HG02623 (cell line): ENCODE results near the gene TGM1.

Source experiments
- ATAC-seq: cut with Tn5 transposase; IDR thresholded peaks from one replicate; pipeline ENCODE4 v1.9.1; 2021; ENCODE audit warnings: moderate library complexity; ENCODE audit not compliant: unreplicated experiment

TGM1 gene

DNA sequence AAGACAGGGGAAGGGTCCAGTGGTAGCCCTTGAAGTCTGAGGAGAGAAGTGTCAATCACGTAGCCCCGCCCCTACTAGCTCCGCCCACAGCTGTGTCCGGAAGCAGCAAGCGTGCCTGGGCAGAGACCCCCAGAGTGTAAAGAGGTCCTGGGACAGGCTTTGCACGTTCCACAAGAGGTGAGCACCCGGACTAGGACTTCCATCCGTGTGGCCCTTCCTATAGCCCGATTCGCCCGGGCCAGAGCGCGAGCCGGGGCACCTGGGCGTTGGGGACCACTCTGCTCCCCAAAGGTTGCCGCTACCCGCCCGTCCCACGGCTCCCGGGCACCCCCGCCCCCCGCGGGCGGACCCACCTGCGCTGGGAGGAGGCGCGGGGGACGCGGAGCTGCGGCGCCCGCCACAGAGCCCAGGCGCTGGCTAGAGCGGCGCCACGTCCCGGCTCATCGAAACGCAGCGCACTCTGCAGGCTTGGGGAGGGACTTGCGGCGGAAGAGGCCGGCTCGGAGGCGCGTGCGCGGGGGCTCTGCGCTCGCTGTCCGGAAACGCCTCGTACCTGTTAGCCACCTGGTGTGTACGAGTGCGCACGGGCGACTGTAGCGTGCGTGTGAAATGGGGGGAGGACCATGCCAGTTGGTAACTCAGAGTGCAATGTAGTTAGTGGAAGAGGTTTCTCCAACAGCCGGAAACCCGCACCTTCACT, 8.3 kb upstream of the TGM1 start, which contains the start of gene RABGGTA:
Gene RABGGTA, minus strand, starts transcription at position 464 of the 700 bp plus-strand sequence. CDS start 482 bp downstream, outside the sequence.
- ATAC-seq = peak; percentile 80

DNA sequence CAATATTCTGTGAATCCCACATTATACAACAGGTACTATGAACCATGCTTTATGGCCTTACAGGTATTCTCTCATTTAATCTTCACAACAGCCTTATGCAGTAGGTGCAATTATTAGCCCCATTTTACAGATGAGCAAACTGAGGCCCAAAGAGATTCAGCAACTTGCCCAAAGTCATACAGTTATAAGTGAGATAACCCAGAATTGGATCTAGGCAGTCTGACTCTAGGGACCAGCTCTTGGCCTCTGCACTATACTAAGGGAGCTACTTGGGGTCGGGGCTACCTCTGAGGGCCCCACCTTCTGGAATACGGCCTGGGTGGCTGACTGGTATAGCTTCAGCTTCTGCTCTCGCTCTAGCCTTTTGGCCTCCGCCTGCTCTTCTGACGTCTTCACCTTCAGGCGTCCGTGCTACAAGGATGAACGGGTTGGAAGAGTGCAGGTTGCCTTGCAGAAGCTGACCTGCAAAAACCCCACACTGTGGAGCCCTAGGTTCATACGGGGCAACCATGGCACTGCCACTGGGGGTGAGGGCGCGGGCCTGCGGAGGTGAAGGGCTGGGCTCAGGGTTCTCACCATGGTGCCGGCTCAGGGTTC, 7.7 kb upstream of the TGM1 start:
- ATAC-seq = no peak

DNA sequence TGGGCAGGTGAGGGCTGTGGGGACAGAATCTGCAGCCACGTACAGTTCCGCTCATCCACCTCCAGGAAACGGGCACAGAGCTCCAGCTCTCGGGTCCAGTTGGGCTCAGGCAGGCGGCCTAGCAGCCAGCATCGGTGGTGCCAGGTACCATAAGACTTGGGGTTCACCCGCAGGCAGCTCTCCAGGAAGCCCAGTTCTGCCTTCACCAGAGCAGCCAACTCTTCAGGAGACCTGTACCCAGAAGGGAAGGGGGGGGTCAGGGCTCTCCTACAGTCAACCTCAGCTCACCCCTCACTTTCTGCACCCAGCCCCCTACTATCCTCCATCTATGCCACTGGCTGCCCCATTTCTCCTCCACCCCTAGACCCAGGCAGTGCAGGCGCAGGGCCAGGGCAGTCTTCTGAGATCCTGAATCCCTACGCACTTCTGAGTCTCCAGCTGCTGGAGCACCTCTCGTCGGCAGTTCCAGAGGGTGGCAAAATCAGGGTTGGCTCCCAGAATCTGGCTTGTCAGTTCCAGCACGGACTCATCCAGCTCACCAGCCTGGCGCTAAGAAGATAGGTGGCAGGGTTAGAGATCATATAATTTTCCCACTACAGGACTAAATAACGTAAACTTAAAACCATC, 7.0 kb upstream of the TGM1 start:
- ATAC-seq = no peak

DNA sequence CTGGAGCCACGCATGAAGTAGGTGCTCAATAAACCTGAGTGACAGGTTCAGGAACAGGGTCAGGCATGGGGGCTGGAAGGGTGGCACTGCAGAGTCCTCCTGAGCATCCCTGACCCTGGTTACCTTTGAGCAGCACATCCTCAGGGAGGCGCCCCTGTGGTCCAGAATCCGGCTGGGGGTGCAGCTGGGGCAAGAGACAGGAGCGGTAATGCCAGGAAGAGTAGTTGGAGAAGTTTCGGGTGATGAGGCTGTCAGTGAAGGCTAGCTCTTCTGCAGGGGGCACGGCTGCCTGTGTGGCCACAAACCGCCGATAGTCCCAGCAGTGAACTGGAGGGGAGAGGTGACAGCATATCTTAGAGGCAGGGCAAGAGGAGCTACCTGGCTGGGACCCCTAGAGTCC, 6.4 kb upstream of the TGM1 start:
- no peak for ATAC-seq

DNA sequence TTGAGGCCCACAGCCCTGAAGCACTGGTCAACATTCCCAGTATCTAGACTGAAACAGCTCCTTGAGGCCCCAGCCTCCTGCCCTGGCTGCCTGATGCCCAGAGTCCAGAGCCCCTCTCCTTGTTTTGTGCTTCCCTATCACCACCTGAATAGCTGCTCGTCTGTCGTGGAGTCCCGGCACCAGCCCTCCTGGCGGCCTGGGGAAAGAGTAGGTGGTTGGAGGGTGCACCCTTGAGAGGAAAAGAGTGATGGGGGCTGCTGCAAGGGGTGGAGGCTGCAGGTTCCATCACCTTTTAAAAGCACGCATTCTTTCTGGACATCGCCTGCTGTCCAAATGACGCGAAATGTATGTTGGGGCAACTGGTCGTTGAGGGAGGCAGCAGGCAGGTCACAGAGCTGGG, 5.2 kb upstream of the TGM1 start:
- ATAC-seq = no peak

DNA sequence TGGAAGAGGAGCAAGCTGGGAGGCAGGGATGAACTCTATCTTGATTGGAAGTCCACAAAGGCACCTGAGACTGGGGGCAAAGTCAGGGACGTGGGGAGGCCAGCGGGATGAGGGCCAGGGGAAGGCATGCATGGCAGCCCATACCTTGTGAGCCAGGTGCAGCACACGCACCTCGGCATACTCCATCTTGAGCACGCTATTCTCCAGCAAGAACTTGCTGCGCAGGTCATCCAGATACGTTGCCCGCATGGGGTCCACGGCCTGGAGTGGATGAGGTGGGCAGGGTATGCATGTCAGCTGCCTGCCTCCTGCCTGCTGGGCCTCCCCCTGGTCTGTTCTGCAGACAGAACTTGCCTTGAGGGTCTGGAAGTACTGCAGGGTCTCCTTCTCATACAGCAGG, 4.5 kb upstream of the TGM1 start:
- no peak for ATAC-seq

DNA sequence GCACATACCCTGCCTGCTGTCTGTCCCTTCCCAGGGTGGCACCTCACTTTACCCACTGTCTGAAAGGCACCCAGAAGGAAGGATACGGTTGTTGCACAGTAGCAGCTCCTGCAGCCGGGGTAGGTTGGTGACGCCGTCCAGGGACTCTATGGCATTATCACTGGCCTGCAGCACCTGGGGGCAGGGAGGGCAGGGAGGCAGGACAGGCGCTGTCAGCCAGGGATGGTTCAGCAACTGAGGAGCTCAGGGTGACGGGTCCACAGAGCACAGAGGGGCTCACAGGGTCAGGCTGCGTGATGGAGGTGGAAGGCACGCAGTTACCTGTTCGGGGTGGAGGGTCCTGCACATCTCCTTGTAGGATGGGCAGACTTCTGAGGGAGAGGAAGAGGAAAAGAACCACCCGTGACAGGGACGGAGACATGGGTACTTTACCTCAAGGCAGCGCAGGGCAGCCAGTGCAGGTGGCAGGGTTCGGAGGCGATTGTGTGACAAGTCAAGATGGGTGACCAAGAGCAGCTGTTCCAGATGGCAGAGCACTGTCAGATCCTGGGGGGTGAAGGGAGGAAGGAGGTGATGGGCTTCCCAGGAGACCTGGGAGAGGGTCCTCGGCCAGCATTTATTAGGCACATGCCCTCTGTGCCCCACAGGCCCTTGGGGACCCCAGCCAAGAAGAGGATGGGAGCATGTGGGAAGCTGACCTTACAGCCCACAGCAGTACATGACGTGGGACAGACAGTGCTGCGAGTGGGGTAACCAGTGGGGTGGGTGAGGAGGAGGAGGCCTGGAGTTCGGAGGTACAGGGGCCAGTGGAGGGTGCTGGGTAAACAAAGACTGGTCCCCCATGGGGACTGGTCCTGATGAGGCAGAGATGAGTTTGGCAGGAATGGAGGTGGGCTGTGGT, 3.6 kb upstream of the TGM1 start:
- no peak for ATAC-seq

DNA sequence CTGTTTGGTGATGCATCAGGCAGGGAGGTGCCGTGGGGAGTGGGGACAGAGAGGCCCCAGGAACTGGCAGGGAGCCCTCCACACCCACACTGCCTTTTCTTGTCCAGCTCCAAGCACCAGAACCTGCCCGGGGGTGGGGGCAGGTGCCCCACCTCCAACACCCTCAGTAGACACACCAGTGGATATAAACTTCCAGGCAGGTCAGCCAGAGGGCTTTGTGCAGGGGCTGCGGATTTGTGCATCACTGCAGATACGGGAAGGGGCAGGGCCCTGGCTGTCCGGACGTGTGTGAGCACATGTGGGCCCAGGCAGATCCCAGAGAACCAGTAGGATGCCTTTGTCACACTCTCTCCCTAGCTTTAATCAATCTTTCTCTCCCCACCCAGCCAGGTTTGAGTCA, 1.3 kb upstream of the TGM1 start:
- no peak for ATAC-seq

DNA sequence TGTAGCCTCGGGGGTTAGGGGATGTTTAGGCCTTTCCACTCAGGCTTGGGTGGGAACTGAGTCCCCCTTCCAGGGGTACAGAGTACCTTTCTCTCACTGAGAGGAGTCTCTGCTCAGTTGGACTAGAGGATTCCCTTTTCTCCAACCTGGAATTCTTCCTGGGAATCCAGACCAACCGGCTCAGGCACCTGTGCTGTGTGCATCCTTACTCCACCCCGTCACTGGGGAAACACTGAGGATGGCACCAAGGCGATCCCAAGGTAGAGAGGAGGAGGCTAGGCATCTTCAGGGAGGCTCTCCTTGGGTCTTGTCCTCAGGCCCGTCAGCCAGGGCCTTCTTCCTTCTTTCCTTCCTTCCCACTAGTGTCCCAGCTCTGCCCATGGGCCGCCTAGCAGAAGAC, 871 bp upstream of the TGM1 start:
- no peak for ATAC-seq

DNA sequence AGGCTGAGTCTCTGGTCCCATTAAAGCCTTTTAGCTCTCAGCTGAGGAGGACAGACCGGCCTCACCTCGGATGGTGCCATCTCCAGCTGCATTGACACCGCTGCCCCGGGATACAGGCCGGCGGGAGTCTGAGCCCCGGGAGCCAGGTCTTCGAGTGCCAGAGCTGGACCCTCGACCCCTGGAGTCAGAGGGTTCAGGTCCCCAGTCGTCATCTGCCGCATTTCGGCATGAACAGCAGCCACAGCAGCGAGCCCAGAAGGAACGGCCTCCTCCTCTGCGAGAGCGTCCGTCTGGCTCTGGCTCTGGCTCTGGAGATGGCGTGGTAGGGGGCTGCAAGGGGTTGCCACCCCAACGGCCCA, 1.0 kb downstream of the TGM1 start:
- no peak for ATAC-seq

DNA sequence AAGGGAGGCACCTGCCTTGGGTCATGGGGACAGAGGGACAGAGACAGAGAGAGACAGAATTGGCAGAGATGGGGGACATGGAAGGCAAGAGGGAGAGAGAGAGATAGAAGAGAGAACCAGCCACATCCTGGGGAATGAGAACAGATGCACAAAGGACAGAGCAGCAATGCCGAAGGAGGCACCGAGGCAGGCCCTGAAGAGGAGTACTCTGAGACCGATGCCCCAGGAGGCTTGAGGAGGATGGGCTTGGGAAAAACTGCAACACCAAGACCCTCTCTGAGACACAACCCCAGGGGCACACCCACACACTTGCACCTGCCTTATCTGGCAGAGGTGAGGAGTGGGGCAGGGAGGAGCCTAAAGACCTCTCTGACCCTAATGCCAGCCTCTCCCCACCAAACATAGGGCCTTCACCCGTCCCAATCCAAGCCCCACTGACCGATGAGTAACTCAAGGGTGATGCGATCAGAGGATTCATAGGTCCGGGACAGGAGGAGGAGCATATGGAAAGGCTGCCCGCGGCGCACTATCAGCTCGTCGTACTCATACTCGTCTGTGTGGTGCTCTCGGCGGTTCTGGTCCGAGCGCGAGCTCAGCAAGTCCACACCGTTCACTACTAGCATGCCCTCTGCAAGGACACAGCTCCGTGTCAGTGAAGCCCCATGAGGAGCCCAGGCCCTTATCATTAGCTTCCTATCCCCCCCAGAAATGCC, 1.6 kb downstream of the TGM1 start:
- ATAC-seq = no peak

DNA sequence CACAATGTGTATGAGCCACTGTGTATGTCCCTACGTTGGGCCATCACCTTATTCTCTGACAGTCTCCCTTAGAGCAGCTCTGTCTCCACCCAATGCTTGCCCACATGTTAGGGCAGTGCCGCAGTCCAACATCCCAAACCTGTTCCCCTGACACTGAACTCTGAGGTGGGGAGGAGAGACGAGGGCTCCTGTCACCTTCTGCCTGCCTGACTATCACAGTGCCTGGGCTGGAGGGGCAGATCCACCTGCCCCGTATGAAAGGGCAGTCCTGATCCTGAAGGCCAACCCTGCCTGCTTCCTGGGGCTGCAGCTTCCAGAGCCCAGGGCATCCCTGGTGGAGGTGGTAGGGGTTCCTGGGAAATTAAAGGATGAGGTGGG, 2.2 kb downstream of the TGM1 start:
- no peak for ATAC-seq

DNA sequence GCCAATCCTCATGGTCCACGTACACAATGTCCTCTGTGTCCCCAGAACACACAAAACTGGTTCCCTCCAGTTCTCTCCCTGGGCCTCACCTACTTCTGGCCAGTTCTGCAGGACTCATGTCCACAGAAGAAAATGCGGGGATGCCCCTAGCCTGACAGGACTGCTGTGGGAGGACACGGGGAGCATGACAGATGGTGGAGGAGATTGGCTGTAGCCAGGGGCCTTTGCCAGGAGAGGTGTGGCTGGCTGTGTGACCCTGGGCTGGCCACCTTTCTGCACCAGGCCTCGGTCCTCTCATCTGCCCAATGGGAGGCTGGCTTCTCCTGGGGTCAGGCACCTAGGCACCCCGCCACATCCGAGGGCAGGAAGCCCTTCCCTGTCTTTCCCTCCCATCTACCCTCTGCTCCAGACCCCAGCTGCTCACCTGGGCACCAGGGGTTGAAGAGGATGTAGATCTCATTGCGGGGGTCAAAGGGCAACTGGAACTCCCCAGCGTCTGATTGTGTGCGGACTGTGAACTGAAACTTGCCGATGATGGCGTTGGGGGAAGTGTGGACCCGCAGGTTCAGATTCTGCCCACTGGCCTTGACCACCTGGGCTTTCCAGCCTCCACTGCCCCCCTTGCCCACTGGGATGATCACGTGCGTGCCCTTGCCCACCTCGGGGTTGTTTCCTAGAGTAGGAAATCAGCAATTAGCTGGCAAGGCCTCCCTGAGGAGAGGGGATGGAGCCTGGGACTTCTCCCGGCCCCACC, 2.8 kb downstream of the TGM1 start:
- no peak for ATAC-seq

DNA sequence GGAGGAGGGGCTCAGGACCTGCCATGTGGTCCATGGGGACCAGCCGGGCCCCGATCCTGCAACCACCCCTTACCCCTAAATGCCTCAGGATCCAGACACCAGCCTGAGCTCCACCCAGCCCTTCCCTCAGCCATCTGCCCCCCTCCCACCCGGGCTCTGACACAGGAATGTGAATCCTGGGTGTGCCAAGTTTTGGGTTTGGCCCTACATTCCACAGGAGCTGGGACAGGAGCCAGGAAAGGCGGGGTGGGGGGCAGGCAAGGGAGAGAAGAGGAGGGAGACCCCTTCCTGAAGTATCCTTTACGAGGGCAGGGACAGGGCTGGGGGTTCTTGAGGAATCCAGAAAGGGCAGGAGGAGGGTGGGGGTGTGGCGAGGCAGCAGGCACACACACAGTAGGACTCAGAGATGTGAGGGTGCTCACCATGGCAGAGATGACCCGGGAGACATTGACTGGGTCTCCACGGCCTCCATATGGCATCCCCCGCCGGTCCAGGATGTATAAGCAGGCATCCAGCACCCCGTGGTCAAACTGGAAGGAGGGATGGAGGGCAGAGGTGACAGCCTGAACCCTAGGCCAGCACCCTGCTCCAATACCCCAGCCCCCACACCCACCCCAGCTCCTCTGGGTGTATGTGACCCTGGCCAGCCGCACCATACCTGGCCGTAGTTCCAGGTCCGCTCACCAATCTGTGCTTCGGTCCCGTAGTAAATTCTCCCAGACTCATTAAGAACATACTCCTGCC, 3.5 kb downstream of the TGM1 start:
- no peak for ATAC-seq

DNA sequence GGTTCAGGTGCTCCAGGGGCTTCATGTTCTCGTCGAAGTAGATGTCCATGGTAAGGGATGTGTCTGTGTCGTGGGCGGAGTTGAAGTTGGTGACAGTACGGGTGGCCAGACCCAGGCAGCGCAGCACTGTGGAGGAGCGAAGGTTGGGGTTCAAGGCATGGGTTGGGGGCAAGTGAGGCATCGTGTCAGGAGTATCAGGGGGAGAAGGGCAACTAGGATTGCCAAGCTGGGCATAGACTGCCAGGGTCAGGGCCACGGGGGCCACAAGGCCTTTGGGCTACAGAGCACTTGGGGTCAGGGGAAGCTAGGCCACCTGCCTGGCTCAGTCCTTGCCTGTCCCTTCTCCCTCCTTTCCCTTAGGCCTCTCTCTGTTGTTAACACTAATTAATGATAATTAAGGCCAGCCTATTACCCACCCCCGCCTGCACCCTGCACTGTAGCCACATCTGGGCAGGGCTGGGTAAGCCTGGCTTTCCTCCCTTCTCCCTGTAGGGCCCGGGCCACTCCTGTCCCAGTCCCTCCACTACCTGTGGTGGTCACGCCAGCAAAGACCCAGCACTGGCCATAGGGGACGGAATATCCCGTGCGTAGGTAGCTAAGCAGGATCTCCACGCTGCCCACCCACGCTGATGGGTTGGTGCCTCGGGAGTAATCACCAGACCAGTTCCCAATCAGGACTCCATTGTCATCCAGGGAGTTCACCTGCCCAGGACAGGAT, 4.3 kb downstream of the TGM1 start:
- ATAC-seq = no peak

DNA sequence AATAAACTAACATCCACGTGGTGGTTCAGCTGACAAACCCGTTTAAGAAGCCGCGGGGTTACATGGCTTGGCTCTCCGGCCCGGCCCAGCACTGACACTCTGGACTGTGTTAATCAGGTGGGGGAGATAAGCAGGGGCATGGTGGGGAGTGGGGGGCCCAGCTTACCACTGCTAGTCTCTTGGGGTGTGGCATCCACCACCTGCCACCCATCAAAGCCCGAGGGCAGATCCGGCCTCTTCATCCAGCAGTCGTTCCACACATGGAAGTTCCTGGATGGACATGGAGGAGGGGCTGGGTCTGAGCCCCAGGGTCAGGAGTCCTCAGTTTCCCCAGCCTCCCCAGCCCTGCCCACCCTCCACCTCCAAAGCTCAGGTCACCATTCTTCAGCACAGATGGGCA, 4.9 kb downstream of the TGM1 start:
- no peak for ATAC-seq

DNA sequence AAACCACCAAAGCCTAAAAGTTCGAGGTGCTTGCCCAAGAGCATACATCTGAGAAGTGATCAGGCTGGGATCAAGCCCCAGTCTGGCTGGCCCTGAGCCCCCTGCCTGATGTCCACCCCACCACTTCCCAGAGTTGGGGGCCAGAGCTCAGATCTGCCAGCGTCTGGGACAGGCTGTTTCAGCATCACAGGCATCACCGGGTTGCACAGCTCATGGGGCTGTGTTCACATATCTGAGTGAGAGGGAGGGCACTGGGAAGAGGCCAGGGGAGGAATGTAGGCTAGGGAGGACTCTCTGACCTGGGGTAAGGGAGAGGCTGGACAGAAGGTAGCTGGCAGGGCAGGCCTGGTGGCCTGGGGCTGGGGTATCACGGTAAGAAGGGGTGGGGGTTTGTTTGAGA, 6.0 kb downstream of the TGM1 start:
- no peak for ATAC-seq

DNA sequence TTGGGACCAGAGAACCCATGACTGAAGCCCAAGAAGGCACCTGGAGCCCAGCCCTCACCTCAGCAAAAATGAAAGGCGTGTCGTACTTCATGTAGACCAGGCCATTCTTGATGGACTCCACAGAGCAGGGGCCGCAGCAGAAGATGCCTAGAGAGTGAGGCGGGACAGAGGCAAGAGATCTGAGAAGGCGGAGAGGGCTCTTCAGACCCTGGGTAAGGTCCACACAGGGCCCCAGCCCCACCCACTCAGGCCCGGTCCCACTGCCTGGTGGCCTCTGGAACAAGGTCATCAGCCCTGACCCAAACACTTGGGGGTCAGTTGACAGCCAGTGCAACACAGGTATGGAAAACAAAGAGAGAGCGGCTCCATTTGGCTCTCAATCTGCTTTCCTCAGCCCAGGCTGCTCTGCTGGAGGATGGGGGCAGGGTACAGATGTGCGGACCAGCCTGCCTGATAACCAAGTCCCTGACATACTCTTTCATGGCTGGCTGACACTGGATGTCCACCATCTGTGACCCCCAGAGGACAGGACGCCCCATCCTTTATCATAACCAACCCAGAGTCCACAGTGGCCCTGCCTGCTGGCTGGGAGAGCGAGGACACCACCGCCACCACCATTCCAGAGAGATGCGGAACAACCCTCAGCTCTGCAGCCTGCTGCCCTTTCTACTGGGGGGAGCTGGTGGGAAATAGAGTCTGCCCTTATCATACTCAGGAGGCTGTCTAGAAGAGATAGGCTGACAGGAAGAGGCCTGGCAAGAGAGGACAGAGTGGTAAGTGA, 6.9 kb downstream of the TGM1 start:
- ATAC-seq = no peak
